ENCODE data around the gene IL22RA1.

DNA sequence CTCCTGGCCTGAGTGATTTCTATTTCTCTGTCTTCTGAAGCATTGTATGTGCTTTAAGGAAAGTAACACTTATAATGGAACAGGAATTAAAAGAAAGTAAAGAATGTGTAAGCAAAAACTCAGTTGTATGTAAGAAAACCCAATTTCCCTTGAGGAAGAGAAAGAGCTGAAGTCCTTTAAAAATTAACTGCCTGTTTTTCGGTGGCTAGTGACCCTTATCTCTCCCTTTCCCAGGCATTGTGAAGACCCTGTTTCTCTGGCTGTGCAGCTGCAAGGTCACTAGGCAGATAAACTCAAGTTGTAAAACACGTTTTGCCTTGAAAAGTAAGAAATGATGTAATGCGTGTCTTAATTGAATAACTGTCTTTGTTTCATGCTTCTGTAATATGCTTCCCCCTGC is 39.5 kb downstream of the IL22RA1 start:
- TF ChIP-seq, protein P1, sequence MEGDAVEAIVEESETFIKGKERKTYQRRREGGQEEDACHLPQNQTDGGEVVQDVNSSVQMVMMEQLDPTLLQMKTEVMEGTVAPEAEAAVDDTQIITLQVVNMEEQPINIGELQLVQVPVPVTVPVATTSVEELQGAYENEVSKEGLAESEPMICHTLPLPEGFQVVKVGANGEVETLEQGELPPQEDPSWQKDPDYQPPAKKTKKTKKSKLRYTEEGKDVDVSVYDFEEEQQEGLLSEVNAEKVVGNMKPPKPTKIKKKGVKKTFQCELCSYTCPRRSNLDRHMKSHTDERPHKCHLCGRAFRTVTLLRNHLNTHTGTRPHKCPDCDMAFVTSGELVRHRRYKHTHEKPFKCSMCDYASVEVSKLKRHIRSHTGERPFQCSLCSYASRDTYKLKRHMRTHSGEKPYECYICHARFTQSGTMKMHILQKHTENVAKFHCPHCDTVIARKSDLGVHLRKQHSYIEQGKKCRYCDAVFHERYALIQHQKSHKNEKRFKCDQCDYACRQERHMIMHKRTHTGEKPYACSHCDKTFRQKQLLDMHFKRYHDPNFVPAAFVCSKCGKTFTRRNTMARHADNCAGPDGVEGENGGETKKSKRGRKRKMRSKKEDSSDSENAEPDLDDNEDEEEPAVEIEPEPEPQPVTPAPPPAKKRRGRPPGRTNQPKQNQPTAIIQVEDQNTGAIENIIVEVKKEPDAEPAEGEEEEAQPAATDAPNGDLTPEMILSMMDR (conservative IDR thresholded peaks at IDR 0.05) = no peak
- no peak for TF ChIP-seq ZFX (IDR thresholded peaks at IDR 0.05)

Data from C4-2B (cell line).